HS-27A (cell line): Measurements from ENCODE around the gene RNF31.

Experiments used
- DNase-seq: peaks from one replicate; pipeline ENCODE4 v3.0.0-alpha.2; 2012; ENCODE audit warnings: low read depth, missing footprints

The RNF31 gene

DNA sequence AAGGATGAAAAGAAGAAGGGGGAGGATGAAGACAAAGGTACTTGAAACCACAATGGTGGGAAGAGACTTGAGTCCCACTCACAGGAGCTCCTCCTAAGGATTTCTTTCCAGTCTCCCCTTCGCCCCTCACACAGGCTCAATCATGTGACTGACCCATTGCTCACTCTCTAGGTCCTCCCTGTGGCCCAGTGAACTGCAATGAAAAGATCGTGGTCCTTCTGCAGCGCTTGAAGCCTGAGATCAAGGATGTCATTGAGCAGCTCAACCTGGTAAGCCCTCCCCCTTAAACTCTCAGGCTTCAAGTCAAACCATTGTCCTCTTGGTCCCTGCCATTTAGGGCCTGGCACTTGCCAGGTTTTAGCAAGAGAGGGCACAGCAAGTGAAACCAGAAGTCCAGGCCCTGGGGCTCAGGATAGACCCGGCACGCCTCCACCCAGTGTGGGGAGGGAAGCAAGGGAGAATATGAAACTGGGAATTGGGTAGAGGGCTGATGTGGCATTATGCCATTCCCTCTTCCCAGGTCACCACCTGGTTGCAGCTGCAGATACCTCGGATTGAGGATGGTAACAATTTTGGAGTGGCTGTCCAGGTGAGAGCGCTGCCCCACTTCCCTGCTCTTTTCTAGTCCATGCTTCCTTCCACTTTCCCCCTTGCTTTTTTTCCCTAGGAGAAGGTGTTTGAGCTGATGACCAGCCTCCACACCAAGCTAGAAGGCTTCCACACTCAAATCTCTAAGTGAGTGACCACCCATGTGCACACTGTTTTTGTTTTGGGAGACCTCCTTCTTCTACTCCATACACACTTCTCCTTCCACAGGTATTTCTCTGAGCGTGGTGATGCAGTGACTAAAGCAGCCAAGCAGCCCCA, 9.5 kb upstream of the RNF31 start:
- DNase-seq, result no peak

DNA sequence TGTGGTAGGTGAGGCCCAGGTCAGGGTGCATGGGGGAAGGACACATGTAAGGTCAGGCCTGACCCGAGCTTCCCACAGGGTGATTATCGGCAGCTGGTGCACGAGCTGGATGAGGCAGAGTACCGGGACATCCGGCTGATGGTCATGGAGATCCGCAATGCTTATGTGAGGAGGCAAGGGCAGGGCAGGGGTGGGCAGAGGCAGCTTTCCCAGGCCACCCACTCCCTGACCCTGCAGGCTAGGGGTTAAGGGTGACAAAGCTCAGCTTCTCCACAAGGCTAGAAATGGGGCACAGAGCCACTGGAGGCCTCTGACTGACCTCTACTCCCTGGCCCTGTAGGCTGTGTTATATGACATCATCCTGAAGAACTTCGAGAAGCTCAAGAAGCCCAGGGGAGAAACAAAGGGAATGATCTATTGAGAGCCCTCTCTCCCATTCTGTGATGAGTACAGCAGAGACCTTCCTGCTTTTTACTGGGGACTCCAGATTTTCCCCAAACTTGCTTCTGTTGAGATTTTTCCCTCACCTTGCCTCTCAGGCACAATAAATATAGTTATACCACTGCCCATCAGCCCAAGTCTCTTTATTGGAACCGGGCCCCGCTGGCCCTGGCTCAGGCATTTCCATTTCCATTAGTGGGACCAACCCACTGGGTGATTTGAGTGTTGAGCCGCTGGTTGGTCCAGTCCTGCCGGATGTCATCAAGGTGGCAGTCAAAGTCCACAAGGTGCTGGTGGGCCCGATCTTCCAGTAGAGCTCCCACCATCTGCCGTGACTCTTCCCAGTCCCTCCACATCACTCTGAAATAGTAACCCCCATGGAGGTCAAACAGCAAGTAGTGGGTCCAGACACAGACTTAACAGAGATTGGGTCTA, 8.7 kb upstream of the RNF31 start:
- no peak for DNase-seq

DNA sequence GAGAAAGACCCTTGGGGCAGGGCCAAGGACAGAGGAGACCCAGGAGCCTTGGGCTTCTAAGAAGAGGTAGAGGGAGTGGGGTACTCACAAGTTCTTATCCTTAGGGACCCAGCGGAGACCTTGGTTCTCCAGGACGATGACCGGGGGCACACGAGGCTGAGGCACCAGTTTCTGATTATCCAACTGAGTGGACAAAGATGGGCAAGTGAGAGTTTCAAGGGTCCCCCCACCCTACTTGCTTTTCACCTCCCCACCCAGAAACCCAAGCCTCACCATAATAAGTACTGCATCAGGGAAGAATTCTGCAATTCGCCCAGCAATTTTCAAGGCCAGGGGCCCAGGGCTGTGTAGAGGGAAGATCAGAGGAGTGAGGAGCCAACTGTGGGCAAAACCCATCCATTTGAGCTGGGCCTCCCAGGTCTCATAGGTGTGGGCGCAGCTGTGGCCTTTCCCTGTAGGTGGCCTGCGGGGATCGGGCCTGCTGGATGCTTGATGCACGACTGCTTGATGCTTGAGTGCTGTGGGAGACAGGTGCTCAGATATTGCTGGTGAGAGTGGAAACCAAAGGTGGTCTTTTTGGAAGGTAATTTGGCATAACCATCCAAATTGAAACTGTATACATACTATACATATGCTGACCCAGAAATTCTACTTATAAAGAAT, 7.9 kb upstream of the RNF31 start:
- no peak for DNase-seq

DNA sequence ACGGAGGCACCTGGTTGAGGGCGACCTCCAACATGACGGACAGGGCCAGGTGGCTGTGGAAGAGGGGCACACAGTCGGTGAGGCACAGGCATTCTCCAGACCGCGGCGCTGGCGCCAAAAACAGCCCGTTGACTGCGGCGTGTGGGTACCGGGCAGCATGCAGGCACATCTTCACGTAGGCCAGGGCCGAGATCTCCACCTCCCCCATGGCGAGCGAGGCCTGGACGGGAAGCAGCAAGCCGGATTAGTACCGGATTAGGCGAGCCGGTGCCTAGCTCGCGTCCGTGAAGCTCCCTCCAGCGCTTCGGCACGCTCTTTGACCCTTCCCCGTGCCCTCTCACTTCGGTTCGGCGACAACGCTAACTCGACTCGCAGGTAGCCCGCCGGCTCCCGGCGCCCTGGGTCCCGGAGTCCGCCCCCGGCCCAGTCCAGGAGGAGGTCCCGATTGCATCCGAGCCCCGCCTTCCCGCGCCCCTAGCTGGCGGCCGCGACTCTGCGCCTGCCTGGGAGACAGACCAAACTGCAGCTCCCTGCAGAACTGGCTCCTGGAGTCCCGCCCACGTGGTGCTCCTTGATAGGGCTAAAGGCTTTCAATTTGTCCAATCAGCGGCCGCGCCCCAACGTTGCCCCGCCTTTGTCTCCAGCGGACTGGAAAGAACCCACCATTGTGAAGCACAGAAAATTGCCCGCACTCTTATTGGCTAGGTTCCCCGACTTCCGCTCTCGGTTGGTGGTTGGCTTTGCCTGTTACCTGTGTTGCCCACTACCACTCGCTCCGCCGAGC, 6.0 kb upstream of the RNF31 start, which contains the start of gene EMC9:
Gene EMC9 (minus strand): TSS at position 495 of the 784 bp plus-strand sequence. CDS start 287 bp downstream, at position 208.
- DNase-seq, result peak; percentile 95

DNA sequence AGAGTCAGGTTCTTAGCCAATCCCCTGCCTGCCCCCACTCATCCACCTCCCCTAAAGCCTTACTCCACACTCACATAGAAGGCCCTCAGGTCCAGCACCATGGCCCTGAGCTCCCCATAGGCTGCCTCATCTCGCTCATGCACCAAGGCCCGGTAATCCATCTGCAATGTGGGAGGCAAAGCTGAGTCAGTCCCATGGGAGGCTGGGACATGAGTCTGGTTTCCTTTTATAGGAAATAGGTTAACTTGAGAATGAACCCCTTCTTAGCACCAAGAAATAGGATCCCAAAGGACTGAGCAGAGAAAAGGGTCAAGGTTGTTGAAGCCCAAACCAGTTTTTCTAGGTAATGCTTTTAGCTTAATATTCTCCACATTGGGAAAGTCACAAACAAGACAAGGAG, 3.8 kb upstream of the RNF31 start:
- DNase-seq, result no peak

DNA sequence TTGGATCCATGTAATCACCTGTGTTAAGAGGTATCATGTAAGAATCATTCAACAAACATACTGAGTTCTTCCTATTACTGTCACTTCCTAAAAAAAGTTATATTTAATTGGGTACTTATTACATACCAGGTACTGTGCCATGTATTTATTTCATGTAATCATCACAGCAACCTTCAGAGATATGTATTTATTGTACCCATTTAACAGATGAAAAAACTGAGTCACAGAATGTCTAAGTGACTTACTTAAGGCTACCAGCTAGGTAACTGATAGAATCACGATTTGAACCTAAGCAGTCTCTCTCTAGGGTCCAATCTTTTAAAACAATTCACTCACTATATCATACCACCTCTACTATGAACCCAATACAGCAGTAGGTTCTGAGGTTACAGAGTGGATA, 2.8 kb upstream of the RNF31 start:
- DNase-seq, result no peak

DNA sequence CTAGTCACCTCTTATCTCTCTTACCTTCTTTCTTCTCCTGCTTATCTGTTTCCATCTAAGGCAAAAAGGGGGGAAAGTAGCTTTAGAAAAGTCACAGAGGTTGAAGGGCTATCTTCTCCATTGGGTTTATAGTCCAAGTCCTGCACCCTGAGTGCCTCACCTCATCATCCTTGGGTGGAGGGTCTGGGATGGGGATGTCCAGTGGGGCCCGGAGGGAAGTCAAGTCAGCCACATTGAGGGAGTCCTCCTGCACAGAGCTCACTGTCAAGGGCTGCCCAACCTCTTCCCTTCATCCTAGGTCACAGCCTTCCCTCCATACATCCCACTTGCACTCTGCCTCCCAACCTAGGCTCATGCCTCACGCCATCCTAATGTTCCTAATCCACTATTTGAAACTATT, 2.1 kb upstream of the RNF31 start:
- no peak for DNase-seq

DNA sequence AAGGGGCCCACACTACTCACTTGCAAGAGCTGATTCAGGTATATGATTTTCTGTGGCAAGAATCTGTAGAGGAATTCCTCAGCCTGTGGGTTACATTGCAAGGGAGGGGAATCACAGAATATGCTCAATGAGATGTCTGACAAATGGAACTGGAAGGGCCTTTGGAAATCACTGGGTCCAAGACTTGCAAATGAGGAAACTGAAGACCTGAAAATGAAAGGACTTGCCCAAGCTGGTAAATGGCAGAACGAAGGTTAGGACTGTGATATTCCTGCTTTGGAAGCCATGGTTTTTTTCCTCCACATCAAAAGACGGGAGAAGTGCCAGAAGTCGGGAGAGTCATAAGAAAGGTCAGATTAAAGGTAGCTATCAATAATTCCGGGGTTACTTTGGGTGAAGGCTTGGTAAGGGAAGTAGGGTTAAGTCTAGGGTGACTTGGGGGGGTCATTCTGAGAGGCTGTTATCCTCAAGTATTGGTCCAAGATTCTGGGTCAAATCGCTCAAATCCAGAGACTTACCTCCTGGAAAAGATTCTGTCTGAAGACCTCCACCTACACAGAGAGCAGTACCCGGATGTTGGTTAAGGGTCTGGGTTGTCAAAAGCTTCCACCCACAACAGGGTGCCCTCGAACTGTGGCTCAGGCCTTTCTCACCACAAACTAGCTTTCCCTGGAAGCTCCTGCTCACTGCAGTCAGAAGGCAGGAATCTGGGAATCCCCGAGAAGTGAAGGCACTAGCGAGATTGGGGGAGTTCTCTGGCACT, 1.4 kb upstream of the RNF31 start:
- peak; percentile 59 for DNase-seq

DNA sequence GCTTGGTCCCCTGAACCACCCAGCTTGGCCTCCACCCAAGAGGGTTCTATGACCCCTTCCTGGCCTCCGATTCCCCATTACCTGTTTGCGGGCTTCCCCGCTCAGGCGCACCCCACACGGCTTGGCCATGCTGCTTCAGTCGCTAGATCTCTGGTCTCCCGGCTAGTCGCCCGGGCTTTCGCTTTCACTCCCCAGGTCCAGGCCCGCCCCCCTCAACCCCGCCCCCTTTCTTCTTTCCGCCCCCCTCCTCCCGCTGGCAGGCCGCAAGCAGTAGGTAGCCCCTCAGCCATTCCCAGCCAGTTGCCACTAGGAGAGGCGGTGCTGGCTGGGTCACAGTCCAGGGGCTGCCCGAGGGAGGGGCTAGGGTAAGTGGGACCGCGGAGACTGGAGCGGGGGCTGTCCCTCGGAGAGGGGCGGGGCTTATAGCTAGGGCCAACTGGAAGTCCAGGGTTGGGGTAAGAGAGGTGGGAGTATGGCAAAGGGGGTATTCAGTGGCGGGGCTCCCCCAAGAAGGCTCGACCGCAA, 783 bp upstream of the RNF31 start, which contains the start of gene PSME2:
Gene PSME2 (minus strand): TSS at position 158 of the 525 bp plus-strand sequence. CDS start 29 bp downstream, at position 129.
- peak; percentile 88 for DNase-seq

DNA sequence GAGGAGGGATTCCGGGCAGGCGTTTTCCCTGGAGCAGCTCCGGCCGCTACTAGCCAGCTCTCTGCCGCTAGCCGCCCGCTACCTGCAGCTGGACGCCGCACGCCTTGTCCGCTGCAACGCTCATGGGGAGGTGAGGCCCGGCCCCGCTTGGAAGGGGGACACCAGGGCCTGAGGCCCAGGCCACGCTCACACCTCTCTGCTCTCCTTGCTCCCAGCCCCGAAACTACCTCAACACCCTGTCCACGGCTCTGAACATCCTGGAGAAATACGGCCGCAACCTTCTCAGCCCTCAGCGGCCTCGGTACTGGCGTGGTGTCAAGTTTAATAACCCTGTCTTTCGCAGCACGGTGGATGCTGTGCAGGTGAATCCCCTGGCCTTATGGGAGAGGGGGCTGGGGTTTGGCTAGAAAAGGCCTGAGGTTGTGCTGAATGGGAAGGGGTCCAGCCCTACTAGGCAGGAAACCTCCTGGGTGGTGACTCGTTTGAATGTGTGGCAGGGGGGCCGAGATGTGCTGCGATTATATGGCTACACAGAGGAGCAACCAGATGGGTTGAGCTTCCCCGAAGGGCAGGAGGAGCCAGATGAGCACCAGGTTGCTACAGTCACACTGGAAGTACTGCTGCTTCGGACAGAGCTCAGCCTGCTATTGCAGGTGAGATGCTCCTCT, 597 bp downstream of the RNF31 start:
- no peak for DNase-seq

DNA sequence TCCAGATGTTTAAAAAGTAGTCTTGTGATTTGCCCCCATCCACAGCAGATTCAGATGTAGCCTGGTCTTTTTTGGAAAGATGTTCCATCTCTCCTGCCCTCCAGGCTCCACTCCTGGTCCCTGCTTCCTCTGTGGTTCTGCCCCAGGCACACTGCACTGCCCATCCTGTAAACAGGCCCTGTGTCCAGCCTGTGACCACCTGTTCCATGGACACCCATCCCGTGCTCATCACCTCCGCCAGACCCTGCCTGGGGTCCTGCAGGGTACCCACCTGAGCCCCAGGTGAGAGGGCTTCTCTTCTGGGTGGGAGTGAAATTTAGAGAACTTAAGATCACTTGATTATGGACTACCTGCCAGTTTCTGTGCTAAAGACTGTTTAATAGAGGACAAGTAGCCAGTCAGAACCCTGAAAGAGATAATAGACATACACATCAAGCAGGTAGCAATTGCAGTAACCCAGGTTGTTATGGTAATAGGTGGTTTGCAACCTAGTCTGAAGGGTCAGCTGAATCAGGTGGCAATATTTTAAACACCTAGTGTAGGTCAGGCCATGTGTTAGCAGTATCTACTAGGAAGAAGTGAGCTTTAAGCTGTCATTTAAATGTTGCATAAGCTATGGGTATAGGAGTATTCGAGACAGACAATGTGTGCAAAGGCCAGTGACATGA, 2.1 kb downstream of the RNF31 start:
- no peak for DNase-seq

DNA sequence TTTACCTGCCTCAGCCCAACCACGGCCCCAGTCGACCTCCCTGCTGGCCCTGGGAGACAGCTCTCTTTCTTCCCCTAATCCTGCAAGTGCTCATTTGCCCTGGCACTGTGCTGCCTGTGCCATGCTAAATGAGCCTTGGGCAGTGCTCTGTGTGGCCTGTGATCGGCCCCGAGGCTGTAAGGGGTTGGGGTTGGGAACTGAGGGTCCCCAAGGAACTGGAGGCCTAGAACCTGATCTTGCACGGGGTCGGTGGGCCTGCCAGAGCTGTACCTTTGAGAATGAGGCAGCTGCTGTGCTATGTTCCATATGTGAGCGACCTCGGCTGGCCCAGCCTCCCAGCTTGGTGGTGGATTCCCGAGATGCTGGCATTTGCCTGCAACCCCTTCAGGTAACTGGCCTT, 2.8 kb downstream of the RNF31 start:
- no peak for DNase-seq

DNA sequence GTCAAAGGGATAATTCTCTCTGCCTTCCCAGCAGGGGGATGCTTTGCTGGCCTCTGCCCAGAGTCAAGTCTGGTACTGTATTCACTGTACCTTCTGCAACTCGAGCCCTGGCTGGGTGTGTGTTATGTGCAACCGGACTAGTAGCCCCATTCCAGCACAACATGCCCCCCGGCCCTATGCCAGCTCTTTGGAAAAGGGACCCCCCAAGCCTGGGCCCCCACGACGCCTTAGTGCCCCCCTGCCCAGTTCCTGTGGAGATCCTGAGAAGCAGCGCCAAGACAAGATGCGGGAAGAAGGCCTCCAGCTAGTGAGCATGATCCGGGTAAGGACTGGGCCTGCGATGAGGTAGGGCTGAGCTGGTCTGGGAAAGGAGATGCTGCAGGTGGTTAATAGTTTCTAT, 3.3 kb downstream of the RNF31 start:
- no peak for DNase-seq

DNA sequence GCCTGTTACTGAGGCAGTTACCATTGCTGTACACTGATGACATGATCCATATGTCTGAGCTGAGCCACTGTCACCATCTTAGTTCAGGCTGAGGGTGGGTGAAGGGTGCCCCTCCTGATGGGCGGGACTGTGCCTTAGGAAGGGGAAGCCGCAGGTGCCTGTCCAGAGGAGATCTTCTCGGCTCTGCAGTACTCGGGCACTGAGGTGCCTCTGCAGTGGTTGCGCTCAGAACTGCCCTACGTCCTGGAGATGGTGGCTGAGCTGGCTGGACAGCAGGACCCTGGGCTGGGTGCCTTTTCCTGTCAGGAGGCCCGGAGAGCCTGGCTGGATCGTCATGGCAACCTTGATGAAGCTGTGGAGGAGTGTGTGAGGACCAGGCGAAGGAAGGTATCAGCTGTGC, 3.7 kb downstream of the RNF31 start:
- DNase-seq, result no peak

DNA sequence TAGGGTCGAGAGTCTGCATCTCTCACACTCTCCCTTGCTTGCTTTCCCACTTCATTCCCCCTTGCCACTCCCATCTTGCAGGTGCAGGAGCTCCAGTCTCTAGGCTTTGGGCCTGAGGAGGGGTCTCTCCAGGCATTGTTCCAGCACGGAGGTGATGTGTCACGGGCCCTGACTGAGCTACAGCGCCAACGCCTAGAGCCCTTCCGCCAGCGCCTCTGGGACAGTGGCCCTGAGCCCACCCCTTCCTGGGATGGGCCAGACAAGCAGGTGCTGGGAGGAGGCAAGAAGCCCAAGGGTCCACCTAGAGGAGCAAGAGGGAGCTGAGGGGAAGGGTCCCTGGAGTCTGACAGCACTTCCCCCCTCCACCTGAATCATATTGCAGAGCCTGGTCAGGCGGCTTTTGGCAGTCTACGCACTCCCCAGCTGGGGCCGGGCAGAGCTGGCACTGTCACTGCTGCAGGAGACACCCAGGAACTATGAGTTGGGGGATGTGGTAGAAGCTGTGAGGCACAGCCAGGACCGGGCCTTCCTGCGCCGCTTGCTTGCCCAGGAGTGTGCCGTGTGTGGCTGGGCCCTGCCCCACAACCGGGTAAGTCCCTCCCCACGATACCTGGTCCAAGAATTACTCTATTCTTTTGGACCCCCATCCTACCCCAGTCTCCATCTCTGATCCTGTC, 4.2 kb downstream of the RNF31 start:
- DNase-seq, result no peak

DNA sequence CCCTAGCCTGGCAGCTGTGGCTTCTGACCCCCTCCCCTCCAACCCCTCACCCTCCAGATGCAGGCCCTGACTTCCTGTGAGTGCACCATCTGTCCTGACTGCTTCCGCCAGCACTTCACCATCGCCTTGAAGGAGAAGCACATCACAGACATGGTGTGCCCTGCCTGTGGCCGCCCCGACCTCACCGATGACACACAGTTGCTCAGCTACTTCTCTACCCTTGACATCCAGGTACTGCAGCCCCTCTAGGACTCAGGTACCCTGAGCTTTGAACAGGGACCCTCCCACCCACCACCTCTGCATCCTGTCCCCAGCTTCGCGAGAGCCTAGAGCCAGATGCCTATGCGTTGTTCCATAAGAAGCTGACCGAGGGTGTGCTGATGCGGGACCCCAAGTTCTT, 7.8 kb downstream of the RNF31 start:
- no peak for DNase-seq

DNA sequence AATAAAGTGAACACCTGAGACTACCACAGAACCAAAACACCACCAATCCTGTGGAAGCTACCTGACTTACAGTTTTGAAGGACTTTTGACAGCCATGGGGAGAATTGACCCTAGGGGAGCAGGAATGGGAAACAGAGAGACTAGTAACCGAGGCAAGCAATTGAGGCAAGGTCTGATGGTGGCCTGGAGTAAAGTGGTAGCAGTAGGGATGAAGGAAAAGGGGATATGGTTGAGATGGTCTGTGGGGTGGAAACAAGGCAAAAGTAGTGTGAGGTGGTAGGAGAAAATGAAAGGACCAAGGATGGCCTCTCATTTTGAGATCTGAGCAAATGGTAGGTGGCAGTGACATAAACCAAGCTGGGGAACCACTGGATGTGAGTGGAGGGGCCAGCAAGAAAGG, 9.5 kb downstream of the RNF31 start:
- DNase-seq, result no peak

DNA sequence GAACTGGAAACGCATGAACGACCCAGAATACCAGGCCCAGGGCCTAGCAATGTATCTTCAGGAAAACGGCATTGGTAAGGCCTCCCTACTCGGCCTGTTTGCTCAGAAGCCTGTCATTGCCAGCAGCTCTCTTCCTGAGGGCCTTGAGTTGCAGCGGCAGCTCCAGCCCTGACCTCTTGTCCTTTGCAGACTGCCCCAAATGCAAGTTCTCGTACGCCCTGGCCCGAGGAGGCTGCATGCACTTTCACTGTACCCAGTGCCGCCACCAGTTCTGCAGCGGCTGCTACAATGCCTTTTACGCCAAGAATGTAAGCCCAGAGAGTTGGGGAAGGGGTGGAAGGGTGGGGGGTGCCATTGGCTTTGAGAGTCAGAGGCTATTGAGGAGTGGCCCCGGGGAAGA, 10.0 kb downstream of the RNF31 start:
- DNase-seq, result no peak
